ACHN (cell line): ENCODE data around the gene PRR36.
"Not testable (repeated sequence)": the region's sequence is repeated elsewhere in the genome, so short reads cannot be mapped to it uniquely, and the experiment has no call there.

Source experiments
- DNase-seq: peaks from one replicate; pipeline ENCODE4 v3.0.0-alpha.2; 2015
- in situ Hi-C: cut with HindIII; loops from 2 replicates; pipeline ENCODE4 v1.10.0; 2017; ENCODE audit warnings: low sequenced_read_pairs, low pct_ligation_motif_present, low pct_unique_long_range_greater_than_20kb

Gene PRR36

DNA sequence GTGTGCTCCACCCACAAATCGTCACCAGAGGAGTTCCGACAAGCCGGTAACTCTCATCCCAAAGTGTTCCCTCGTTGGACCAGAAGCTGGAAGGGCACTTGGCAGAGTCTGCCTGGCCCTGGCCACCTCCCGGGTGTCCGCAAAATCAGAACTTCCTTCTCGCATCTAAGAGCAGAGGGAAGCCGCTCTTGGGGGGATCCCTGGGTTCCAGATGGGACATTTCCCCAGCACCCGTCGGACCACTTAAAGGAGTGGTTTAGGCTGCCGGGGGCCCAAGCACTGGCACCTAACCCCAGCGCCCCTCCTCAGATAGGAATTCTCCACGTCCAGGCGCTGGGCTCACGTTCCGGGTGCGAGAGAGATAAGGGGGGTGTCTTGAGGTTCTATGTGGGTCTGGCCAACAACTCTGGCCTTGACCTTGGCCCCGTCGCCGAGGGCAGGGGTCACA is 28.6 kb upstream of the PRR36 start:
- in situ Hi-C loops: no loop called here
- no peak for DNase-seq

DNA sequence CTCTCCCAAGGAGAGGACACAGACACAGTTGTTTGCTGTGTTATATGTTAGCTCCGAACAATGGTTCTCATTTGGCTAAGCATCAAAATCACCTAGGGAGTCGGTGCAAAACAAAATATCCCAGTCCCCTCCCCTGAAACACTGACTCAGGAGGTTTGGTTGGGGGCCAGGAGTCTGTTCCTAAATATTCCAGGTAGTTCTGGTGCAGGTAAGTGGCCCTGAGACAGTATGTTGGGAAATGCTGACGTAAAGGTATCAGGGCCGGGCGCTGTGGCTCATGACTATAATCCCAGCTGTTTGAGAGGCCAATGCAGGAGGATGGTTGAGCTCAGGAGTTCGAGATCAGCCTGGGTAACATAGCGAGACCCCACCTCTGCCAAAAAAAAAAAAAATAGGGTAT is 27.1 kb upstream of the PRR36 start:
- DNase-seq: no peak
- in situ Hi-C loops: no loop called here

DNA sequence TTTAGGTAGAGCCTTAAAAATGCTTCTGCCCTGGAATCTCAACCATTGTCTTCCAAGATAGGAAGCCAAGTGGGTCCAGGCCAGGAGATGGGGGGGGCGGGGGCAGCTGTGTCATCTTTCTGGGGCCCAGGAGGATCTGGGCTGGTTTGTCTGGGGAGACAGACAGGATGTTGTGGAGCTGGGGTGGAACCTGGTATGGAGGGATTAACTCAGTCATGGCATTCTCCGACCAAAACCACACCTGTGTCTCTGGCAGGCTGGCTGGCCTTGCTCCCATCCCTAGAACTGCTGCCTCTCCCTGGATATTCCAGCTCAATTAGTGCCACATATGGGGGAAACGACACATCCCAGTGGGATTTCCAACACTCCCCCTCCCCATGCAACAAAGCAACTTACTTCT is 26.7 kb upstream of the PRR36 start:
- DNase-seq: no peak
- in situ Hi-C loops: no loop called here

DNA sequence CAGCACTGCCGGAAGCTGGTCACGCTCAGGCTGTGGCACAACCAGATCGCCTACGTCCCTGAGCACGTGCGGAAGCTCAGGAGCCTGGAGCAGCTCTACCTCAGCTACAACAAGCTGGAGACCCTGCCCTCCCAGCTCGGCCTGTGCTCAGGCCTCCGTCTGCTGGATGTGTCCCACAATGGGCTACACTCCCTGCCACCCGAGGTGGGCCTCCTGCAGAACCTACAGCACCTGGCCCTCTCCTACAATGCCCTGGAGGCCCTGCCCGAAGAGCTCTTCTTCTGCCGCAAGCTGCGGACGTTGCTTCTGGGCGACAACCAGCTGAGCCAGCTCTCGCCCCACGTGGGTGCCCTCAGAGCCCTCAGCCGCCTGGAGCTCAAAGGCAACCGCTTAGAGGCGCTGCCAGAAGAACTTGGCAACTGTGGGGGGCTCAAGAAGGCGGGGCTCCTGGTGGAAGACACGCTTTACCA is 26.2 kb upstream of the PRR36 start:
- in situ Hi-C loops: no loop called here
- DNase-seq: no peak

DNA sequence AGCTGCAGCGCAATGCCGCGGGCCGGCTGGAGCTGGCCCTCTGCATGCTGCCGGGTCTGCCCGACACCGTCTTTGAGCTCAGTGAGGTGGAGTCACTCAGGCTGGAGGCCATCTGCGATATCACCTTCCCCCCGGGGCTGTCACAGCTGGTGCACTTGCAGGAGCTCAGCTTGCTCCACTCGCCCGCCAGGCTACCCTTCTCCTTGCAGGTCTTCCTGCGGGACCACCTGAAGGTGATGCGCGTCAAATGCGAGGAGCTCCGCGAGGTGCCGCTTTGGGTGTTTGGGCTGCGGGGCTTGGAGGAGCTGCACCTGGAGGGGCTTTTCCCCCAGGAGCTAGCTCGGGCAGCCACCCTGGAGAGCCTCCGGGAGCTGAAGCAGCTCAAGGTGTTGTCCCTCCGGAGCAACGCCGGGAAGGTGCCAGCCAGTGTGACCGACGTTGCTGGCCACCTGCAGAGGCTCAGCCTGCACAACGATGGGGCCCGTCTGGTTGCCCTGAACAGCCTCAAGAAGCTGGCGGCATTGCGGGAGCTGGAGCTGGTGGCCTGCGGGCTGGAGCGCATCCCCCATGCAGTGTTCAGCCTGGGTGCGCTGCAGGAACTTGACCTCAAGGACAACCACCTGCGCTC is 25.7 kb upstream of the PRR36 start:
- DNase-seq: no peak
- in situ Hi-C loops: no loop called here

DNA sequence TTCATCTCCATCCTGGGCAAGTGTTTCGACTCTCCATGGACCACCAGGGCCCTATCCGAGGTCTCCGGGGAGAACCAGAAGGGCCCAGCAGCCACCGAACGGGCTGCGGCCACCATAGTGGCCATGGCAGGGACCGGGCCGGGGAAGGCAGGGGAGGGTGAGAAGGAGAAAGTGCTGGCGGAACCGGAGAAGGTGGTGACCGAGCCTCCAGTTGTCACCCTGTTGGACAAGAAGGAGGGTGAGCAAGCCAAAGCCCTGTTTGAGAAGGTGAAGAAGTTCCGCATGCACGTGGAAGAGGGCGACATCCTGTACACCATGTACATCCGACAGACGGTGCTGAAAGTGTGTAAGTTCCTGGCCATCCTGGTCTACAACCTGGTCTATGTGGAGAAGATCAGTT is 24.8 kb upstream of the PRR36 start:
- no peak for DNase-seq
- in situ Hi-C loops: no loop called here

DNA sequence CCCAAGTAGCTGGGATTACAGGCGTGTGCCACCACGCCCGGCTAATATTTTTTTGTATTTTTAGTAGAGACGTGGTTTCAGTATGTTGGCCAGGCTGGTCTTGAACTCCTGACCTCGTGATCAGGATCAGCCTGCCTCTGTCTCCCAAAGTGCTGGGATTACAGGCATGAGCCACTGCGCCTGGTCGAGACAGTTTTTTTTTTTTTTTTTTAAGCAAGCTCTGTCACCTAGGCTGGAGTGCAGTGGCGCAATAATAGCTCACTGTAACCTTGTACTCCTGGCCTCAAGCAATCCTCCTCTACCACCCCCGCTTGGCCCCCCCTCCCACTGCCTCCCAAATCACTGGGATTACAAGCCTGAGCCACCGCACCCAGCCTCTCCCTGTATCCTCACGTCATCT is 23.1 kb upstream of the PRR36 start:
- in situ Hi-C loops: no loop called here

DNA sequence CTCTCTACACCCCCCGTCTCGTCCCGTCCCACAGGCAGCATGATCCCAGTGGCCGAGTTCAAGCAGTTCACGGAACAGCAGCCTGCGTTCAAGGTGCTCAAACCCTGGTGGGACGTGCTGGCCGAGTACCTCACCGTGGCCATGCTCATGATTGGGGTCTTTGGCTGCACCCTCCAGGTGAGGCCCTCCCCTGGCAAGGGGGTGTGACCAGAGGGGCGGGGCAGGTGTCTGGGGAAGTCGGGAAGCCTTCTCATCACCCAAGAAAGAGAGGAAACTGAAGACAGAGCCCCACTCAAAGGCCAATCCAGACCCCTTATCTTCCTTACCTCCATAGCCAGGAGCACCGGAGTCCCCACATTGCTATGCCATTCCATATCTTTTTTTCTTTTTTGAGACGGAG is 21.4 kb upstream of the PRR36 start:
- no peak for DNase-seq
- in situ Hi-C loops: no loop called here

More for the DNA sequence above, 23.1 kb upstream of the PRR36 start:
- DNase-seq: no peak

DNA sequence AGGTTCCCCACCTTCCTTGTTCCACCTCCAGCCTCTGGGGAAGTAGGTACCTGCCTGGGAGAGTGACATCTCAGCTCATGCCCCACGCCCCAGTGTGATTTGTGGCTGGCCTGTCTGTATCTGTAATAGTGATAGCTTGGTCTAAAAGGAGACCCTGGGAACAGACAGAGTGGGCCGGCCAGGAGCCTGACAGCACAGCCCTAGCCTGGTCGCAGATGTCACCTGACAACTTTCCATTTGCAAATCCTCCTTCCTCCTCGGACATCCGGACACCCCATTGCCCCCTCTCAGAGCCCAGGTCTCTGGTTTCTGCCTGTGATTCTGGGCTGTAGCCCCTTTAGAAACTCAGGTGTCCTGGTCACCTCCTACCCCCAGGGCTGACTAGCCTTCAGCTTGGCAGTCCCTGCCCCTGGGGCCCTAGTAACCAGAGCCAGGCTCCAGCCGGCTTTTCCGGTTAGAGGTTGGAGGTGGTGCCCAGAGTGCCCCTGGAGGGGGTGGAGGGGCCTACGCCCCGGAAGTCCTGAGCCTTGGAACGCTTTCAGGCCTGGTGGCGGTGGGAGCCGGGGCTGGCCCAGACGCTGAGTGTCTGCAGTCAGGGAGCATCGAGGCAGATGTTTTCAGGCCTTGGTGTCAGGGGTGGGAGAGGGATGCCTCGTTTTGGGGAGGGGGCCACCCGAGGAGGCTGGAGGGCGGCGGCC is 20.6 kb upstream of the PRR36 start:
- DNase-seq: no peak
- in situ Hi-C loops: no loop called here

DNA sequence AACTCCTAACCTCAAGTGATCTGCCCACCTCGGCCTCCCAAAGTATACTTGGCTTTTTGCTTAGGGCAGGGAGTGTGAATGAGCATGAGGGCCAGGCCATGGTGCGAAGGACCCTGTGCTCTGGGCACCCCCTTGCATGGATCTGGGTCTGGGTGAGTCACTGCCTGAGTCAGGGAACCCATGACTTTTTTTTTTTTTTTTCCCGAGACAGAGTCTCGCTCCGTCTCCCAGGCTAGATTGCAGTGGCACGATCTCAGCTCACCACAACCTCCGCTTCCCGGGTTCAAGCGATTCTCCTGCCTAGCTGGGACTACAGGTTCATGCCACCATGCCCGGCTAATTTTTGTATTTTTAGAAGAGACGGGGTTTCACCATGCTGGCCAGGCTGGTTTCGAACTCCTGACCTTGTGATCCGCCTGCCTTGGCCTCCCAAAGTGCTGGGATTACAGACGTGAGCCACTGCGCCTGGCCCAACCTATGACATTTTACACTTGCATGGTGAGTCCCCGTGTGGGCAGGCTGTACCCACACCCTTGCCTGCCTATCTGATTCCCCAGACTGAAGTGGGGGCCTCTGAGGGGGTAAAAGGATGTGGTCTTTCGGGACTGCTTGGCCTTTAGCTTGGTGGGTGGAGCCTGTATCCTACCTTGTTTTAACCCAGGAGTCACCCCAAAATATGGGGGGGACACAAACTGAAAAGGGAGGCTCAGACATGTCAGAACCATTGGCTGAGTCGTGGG is 19.3 kb upstream of the PRR36 start:
- in situ Hi-C loops: not testable (repeated sequence)
- DNase-seq: peak; percentile 69

DNA sequence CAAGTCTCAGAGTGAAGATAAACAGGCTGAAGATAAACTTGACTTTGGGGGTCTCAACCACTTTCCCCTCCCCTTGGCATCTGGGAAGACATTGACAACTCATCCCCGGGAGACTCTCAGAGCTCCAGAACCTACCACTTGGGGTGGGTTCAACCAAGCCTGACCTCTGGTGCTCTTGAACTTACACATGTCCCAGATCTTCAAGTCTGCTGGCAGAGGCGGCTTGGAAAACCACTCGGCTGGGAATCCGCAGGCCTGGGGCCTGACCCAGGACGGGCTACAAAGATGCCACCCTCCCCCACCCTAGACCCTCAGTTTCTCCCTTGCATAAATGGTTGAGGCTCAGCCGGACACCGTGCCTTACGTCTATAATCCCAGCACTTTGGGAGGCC is 14.6 kb upstream of the PRR36 start:
- peak; percentile 26 for DNase-seq
- in situ Hi-C loops: no loop called here

DNA sequence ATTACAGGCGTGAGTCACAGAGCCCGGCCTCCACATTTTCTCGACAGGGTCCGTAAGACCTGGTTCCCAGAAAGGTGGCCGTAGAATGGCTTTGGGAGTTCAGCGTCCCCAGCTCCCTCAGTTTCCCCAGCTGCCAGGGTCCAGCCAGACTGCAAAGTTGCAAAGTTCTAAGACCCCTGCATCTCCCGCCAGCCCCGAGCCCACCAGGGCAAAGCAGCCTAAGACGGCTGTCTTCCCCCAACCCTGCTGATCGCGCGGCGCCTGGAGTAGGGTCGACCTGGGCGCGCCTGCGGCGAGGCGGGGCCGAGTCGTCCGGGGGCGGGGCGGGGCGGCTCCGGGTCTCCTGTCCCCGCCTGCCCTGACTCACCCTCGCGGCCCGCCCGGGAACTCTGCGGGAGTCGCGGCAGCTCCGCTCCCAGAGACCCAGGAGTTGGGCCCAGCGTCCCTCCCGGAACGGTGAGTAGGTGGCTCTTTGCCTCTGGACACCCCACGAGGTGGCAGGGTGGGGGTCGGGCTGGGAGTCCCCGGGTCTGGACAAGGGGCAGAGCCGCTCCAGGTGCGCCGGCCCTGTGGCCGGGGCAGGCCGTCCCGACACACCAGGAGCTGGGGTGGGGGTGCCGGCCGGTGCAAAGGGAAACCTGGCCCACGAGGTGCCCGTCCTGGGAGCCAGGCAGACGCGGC is 14.1 kb upstream of the PRR36 start, which contains the start of gene LRRC8E:
TSS of gene LRRC8E (plus strand) at position 366 of the 681 bp plus-strand sequence. CDS start 7,094 bp downstream, outside the sequence.
- in situ Hi-C loops: no loop called here
- DNase-seq: peak; percentile 83

DNA sequence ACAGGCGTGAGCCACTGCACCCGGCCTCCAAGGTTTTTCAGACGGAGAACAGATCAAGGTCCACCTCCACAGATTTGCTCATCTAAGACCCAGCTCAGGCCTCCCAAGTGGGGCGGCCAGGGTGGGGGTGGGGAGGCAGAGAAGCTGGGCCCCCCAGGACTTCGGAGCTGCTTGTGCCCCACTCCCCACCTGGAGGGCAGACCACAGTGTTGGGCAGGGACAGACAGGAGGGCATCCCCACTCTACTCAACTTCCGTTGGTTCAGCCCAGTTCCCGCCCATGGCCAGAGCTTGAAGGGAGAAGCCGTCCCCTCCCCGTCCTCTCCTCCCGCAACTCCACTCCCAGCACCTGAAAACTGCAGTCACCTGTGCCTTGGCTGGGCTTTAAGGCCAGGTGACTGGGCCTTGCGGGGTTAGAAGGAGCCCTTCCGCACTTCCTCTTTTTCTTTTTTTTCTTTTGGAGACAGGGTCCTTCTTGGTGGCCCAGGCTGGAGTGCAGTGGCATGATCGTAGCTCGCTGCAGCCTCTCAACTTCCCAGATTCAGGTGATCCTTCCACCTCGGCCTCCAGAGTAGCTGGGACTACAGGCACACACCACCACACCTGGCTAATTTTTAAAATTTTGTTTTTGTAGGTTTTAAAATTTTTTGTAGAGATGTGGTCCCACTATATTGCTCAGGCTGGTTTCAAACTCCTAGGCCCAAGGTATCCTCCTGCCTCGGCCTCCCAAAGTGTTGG is 13.4 kb upstream of the PRR36 start:
- no peak for DNase-seq
- in situ Hi-C loops: no loop called here

DNA sequence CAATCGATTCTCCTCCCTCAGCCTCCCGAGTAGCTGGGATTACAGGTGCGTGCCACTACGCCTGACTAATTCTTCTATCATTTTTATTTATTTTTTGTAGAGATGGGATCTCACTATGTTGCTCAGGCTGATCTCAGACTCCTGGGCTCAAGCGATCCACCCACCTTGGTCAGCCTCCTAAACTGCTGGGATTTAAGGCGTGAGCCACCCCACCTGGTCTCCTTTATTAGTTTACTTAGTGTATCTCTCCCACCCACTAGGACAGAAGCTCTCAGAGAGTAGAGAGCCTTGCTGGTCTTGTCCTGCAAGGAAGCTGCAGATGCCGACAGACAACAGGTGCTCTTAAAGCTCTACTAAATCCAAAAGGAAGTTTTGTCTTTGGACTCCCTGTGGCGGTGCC is 11.6 kb upstream of the PRR36 start:
- DNase-seq: no peak
- in situ Hi-C loops: no loop called here

DNA sequence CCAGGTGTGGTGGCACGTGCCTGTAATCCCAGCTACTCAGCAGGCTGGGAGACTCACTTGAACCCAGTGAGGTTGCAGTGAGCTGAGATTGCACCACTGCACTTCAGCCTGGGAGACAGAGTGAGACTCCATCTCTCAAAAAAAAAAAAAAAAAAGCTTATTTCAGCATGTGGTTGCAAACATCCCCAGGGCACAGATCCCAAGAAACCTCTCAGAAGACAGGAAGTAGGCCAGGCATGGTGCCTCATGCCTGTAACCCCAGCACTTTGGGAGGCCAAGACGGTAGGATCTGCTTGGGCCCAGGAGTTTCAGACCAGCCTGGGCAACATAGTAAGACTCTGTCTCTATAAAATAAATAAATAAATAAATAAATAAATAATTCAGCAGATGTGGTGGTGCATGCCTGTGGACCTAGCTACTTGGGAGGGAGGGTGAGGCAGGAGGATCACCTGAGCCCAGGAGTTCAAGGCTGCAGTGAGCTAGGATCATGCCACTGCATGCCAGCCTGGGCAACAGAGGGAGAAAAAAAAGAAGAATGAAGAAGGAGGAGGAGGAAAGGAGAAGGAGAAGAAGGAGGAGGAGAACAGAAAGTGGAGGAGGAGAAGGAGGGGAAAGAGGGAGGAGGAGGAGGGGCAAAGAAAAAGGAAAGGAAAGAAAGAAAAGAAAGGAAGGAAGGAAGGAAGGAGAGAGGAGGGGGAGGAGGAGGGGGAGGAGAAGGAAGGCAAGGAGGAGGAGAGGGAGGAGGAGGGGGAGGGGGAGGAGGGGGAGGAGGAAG is 9.8 kb upstream of the PRR36 start:
- DNase-seq: no peak

DNA sequence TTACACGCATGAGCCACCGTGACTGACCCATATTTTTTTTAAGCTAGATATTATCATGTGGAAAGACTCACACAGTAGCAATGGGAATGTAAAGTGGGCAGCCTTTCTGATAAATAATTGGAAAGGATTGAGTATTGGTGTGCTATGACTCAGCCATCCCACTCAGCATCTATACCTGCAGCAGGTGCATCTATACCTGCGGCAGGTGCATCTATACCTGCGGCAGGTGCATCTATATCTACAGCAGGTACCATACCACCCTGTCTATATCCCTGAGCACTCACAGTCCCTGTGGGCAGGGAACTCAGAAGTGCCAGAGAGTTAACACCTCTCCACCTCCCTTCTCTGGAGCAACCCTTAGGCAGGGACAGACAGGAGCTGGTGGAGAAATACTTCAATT is 8.9 kb upstream of the PRR36 start:
- in situ Hi-C loops: no loop called here
- no peak for DNase-seq

More for the DNA sequence above, 9.8 kb upstream of the PRR36 start:
- in situ Hi-C loops: no loop called here

DNA sequence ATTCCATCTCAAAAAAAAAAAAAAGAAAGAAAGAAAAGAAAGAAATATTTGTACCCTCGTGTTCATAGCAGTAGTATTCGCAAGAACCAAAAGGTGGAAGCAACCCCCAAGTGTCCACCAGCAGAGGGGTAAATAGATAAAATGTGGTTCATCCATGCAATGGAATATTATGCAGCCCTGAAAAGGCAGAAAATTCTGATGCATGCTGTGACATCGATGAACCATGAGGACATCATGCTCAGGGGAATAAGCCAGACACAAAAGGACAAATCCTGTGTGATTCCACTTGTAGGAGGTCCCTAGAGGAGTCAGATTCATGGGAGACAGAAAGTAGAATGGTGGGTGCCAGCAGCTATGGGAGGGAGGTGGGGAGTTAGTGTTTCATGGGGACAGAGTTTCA is 7.7 kb upstream of the PRR36 start:
- DNase-seq: no peak
- in situ Hi-C loops: no loop called here

DNA sequence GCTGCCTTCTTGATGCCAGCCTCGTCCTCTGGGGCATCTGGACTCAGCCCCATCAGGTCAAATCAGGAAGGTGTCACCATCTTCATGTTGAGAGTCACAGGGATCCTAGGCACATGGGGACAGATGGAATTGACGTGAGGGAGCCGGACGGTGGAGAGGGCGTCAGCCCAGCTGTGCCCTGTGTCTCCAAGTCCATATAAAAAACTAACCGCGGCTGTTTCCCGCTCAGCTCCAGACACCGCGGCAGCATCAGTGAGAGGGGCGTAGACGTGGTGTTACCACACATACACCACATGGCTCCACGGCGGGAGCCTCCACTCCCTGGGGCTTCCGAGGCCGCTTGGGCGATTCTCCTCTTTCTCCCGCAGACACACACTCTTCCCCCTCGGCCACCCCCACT is 5.6 kb upstream of the PRR36 start:
- in situ Hi-C loops: no loop called here
- no peak for DNase-seq
